Measurements from ENCODE around the gene LRRC74A.

- TF ChIP-seq CTCF (conservative IDR thresholded peaks at IDR 0.05; ENCODE audit: low read depth in 2 of 2) (no peak), EZH2 (IDR thresholded peaks at IDR 0.05; ENCODE audit: low read depth, unreplicated experiment) (no peak), CREB1 (CRISPR knock-in tag; IDR thresholded peaks at IDR 0.05; ENCODE audit: low read depth) (no peak), POLR2AphosphoS5 (IDR thresholded peaks at IDR 0.05; ENCODE audit: low read depth) (no peak), ZNF331 (CRISPR knock-in tag; IDR thresholded peaks at IDR 0.05; ENCODE audit: low read depth) (no peak), JUNB (IDR thresholded peaks at IDR 0.05; ENCODE audit: unreplicated experiment) (no peak), EZH2phosphoT487 (IDR thresholded peaks at IDR 0.05; ENCODE audit: unreplicated experiment) (no peak)
- TF ChIP-seq, protein P1, sequence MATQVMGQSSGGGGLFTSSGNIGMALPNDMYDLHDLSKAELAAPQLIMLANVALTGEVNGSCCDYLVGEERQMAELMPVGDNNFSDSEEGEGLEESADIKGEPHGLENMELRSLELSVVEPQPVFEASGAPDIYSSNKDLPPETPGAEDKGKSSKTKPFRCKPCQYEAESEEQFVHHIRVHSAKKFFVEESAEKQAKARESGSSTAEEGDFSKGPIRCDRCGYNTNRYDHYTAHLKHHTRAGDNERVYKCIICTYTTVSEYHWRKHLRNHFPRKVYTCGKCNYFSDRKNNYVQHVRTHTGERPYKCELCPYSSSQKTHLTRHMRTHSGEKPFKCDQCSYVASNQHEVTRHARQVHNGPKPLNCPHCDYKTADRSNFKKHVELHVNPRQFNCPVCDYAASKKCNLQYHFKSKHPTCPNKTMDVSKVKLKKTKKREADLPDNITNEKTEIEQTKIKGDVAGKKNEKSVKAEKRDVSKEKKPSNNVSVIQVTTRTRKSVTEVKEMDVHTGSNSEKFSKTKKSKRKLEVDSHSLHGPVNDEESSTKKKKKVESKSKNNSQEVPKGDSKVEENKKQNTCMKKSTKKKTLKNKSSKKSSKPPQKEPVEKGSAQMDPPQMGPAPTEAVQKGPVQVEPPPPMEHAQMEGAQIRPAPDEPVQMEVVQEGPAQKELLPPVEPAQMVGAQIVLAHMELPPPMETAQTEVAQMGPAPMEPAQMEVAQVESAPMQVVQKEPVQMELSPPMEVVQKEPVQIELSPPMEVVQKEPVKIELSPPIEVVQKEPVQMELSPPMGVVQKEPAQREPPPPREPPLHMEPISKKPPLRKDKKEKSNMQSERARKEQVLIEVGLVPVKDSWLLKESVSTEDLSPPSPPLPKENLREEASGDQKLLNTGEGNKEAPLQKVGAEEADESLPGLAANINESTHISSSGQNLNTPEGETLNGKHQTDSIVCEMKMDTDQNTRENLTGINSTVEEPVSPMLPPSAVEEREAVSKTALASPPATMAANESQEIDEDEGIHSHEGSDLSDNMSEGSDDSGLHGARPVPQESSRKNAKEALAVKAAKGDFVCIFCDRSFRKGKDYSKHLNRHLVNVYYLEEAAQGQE (IDR thresholded peaks at IDR 0.05; ENCODE audit: unreplicated experiment) = no peak
- TF ChIP-seq, protein P2, sequence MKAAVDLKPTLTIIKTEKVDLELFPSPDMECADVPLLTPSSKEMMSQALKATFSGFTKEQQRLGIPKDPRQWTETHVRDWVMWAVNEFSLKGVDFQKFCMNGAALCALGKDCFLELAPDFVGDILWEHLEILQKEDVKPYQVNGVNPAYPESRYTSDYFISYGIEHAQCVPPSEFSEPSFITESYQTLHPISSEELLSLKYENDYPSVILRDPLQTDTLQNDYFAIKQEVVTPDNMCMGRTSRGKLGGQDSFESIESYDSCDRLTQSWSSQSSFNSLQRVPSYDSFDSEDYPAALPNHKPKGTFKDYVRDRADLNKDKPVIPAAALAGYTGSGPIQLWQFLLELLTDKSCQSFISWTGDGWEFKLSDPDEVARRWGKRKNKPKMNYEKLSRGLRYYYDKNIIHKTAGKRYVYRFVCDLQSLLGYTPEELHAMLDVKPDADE (IDR thresholded peaks at IDR 0.05) = no peak
These were observed 5.5 kb upstream of the LRRC74A start for GRCh38 chr14:76820700-76821099.
